ENCODE measurements around the gene GARIN5A.

The GARIN5A gene

DNA sequence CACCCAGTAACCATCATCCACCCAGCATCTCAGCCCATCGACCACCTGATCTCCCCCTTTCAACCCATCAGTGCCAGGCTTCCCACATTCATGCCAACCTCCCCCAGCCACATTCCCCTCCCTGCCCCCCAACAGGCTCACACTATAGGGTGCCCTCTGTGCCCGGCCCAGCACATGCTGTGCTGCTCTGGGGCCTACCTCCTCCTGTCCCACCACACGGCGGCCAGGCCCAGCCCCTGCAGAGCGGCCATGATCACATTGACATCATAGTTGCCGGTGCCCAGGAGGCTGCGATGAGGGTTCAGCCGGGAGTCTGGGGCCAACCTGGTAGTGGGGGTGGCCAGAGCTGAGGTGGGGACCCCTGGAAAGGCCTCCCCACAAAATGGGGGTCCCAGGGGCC, 30.7 kb upstream of the GARIN5A start:
- DNase-seq = no peak
- H3K27ac ChIP-seq (ENCODE audit: insufficient read depth, low read length, poor library complexity, severe bottlenecking) = no peak overlapping the region
- H3K4me1 ChIP-seq (ENCODE audit: control insufficient read depth, insufficient read depth, low read length, poor library complexity, severe bottlenecking) = peaks cover 12% of the 10 kb centered on the region
- H3K4me3 ChIP-seq (ENCODE audit: insufficient read depth, low read depth, low read length, poor library complexity, severe bottlenecking) = no peak overlapping the region
- H3K9me3 ChIP-seq (ENCODE audit: control insufficient read depth, low read length) = no peaks in the 10 kb centered on the region
- H3K27me3 ChIP-seq (replicated peaks; ENCODE audit: control insufficient read depth, insufficient read depth, low read length, poor library complexity, severe bottlenecking) = no peaks in the 10 kb centered on the region
- H3K36me3 ChIP-seq (ENCODE audit: control insufficient read depth, insufficient read depth, low read length) = no peaks in the 10 kb centered on the region

DNA sequence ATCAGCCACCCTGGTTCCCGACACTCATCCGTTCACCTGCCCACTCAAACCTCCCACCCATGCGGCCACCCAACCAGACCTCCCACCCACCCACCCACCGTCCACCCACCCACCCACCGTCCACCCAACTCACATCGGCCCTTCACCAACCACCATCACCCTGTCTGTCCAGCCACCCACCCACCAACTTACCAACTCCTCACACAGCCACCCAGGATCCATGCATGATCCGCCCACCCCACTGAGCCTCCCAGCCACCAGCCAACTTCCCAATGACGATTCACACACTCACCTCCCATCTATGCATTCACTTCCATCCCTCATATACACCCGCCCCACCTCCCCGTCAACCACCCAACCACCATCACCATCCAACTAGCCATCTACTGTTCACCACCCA, 30.1 kb upstream of the GARIN5A start:
- H3K4me3 ChIP-seq (ENCODE audit: insufficient read depth, low read depth, low read length, poor library complexity, severe bottlenecking) = no peak overlapping the region
- H3K27ac ChIP-seq (ENCODE audit: insufficient read depth, low read length, poor library complexity, severe bottlenecking) = no peak overlapping the region
- no peaks in the 10 kb centered on the region for H3K9me3 ChIP-seq (ENCODE audit: control insufficient read depth, low read length)
- no peaks in the 10 kb centered on the region for H3K36me3 ChIP-seq (ENCODE audit: control insufficient read depth, insufficient read depth, low read length)
- no peaks in the 10 kb centered on the region for H3K27me3 ChIP-seq (replicated peaks; ENCODE audit: control insufficient read depth, insufficient read depth, low read length, poor library complexity, severe bottlenecking)
- H3K4me1 ChIP-seq (ENCODE audit: control insufficient read depth, insufficient read depth, low read length, poor library complexity, severe bottlenecking) = peaks cover 12% of the 10 kb centered on the region
- no peak for DNase-seq

DNA sequence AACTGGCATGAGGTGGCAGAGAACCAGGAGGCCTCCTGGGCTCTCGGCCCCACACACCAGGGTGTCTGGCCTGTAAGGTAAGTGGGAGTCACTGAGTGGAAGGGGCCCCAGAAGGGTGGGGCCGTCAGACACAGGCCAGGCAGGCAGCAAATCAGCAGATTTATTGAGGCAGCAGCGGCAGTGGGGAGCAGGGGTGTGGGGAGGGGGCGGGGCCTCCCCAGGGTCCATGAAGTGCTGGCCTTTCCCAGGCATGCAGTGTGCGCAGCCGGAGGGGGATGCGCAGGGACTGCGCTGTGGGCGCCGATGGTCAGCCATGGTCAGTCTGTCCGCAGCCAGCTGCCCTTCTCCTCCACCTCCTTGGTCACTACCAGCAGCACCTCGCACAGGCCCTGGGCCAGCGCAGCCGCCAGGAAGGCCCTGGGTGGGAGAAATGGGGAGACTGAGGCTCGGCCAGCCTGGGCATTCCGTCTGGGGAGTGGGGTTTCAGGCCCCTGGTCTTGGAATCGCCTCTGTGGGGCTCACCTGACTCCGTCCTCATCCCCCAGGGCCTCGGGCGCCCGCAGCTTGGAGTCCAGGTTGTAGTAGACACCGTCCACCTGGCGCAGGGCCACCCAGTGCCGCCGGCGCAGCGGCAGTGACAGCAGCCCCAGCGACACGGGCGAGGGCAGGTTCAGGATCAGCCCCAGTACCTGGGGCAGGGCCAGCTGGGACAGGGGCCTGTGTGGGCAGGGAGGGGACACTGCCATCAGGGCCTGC, 29.4 kb upstream of the GARIN5A start:
- no peak overlapping the region for H3K4me3 ChIP-seq (ENCODE audit: insufficient read depth, low read depth, low read length, poor library complexity, severe bottlenecking)
- H3K27me3 ChIP-seq (replicated peaks; ENCODE audit: control insufficient read depth, insufficient read depth, low read length, poor library complexity, severe bottlenecking) = no peaks in the 10 kb centered on the region
- H3K27ac ChIP-seq (ENCODE audit: insufficient read depth, low read length, poor library complexity, severe bottlenecking) = no peak overlapping the region
- no peak for DNase-seq
- peaks cover 9% of the 10 kb centered on the region for H3K4me1 ChIP-seq (ENCODE audit: control insufficient read depth, insufficient read depth, low read length, poor library complexity, severe bottlenecking)
- H3K36me3 ChIP-seq (ENCODE audit: control insufficient read depth, insufficient read depth, low read length) = no peaks in the 10 kb centered on the region
- H3K9me3 ChIP-seq (ENCODE audit: control insufficient read depth, low read length) = no peaks in the 10 kb centered on the region

DNA sequence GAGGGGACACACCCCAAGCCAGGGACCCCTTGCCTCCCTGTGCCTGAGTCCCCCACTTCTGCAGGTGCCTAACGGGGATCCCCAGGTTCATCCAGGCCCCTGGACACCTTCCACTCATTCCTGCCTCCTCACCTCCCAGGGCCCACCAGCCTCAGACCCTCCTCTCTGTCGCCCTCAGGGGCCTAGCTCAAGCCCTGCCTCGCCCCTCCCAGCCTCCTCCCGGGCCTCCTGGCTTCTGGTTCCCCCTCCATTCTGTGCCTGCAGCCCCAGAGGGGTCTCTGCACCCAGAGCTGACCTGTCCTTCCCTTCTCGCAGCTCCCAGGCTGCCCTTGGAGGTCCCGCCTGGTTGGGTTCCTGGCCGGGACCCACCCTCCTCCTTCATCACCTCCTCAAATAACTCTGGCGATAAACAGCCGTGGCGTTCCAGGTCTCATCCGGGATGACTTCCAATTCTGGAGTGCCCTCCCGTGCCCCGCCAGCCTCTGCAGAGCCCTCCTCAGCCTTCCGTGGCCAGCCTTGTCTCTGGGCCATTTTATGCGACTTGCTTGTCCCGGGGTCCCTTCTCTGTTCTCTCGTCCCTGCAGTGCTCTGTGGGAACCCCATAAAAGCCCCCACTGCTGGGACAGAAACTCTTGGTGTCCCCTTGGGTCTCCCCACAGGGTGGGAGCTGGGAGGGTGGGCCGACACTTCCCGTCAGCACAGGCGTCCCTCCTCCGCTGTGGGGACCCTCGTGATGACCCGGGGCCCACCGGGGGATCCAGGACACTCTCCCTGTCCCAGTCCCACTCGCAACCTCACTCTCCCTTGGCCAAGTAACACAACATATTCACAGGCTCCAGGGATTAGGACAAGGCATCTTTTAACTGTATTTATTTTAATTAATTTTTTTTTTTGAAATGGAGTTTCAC, 25.2 kb upstream of the GARIN5A start:
- H3K4me3 ChIP-seq (ENCODE audit: insufficient read depth, low read depth, low read length, poor library complexity, severe bottlenecking) = no peak overlapping the region
- no peak overlapping the region for H3K27ac ChIP-seq (ENCODE audit: insufficient read depth, low read length, poor library complexity, severe bottlenecking)
- H3K4me1 ChIP-seq (ENCODE audit: control insufficient read depth, insufficient read depth, low read length, poor library complexity, severe bottlenecking) = no peaks in the 10 kb centered on the region
- no peaks in the 10 kb centered on the region for H3K36me3 ChIP-seq (ENCODE audit: control insufficient read depth, insufficient read depth, low read length)
- no peak for DNase-seq
- no peaks in the 10 kb centered on the region for H3K27me3 ChIP-seq (replicated peaks; ENCODE audit: control insufficient read depth, insufficient read depth, low read length, poor library complexity, severe bottlenecking)
- no peaks in the 10 kb centered on the region for H3K9me3 ChIP-seq (ENCODE audit: control insufficient read depth, low read length)

DNA sequence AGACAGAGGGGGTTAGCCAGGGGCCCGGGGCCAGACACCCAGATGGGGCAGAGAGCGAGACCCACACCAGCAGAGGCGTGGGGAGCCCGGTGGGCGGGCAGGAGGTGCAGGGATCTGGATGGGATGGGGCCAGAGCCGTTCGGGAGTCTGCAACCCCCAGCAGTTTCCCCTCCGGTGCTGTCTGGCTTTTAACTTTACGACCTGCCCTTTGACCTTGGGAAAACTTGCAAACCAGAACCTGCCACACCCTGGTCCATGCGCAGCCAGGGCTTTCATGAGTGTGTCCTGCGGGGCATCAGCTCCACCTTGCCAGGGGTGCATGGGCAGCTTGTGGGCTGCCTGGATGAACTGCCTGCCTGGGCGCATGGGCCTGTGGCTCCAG, 24.5 kb upstream of the GARIN5A start:
- no peaks in the 10 kb centered on the region for H3K9me3 ChIP-seq (ENCODE audit: control insufficient read depth, low read length)
- no peaks in the 10 kb centered on the region for H3K4me1 ChIP-seq (ENCODE audit: control insufficient read depth, insufficient read depth, low read length, poor library complexity, severe bottlenecking)
- no peak for DNase-seq
- H3K36me3 ChIP-seq (ENCODE audit: control insufficient read depth, insufficient read depth, low read length) = no peaks in the 10 kb centered on the region
- no peaks in the 10 kb centered on the region for H3K27me3 ChIP-seq (replicated peaks; ENCODE audit: control insufficient read depth, insufficient read depth, low read length, poor library complexity, severe bottlenecking)
- no peak overlapping the region for H3K27ac ChIP-seq (ENCODE audit: insufficient read depth, low read length, poor library complexity, severe bottlenecking)
- H3K4me3 ChIP-seq (ENCODE audit: insufficient read depth, low read depth, low read length, poor library complexity, severe bottlenecking) = no peak overlapping the region

DNA sequence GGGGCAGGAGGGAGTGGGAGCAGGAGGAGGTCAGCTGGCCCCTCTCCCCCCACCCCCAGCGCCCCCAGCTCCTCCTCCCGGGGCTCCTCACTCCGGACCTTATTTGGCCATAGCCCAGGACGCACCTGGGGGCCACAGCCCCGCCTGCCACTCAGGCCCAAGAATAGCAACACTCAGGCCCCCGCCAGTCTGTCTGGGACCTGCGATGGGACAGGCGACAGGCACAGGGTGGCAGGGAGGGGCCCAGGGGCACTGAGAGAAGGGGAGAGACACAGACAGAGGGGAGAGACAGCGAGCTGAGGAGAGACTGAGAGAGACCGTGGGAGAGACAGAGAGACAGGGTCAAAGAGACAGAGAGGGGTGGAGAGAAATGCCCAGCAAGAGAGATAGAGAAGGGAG, 24.1 kb upstream of the GARIN5A start:
- no peaks in the 10 kb centered on the region for H3K36me3 ChIP-seq (ENCODE audit: control insufficient read depth, insufficient read depth, low read length)
- no peak overlapping the region for H3K27ac ChIP-seq (ENCODE audit: insufficient read depth, low read length, poor library complexity, severe bottlenecking)
- no peaks in the 10 kb centered on the region for H3K9me3 ChIP-seq (ENCODE audit: control insufficient read depth, low read length)
- no peaks in the 10 kb centered on the region for H3K27me3 ChIP-seq (replicated peaks; ENCODE audit: control insufficient read depth, insufficient read depth, low read length, poor library complexity, severe bottlenecking)
- DNase-seq = no peak
- H3K4me3 ChIP-seq (ENCODE audit: insufficient read depth, low read depth, low read length, poor library complexity, severe bottlenecking) = no peak overlapping the region
- no peaks in the 10 kb centered on the region for H3K4me1 ChIP-seq (ENCODE audit: control insufficient read depth, insufficient read depth, low read length, poor library complexity, severe bottlenecking)

DNA sequence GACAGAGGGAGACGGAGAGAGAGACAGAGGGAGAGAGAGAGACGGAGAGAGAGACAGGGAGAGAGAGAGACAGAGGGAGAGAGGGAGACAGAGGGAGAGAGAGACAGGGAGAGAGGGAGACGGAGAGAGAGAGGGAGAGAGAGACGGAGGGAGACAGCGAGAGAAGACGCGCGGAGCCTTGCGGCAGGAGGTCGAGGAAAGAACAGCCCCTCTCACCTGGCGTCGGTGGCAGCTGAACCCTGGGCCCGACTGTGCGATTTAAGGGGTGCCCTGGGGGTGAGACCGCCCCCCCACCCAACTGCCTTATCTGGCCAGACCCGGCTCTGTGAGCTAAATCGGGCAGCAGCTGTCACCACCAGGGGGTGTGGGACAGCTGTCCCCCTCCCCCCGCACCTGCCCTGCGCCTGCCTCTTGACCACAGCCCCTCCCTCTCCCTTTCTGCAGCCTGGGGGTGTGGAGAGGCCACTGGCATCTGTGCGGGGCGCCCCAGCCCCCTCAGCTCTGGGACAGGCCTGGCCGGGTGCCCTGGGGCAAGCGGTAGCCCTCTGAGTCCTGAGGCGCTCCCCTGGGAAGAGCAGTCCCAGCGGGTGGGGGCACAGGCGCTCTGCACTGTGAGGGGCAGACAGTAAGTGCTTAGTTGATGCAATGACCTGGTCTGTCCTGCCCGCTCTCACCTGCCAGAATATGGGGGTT, 23.6 kb upstream of the GARIN5A start:
- Histone ChIP-seq H3K36me3 (ENCODE audit: control insufficient read depth, insufficient read depth, low read length) (no peaks in the 10 kb centered on the region), H3K4me1 (ENCODE audit: control insufficient read depth, insufficient read depth, low read length, poor library complexity, severe bottlenecking) (no peaks in the 10 kb centered on the region), H3K4me3 (ENCODE audit: insufficient read depth, low read depth, low read length, poor library complexity, severe bottlenecking) (no peak overlapping the region), H3K27ac (ENCODE audit: insufficient read depth, low read length, poor library complexity, severe bottlenecking) (no peak overlapping the region), H3K27me3 (replicated peaks; ENCODE audit: control insufficient read depth, insufficient read depth, low read length, poor library complexity, severe bottlenecking) (no peaks in the 10 kb centered on the region), H3K9me3 (ENCODE audit: control insufficient read depth, low read length) (no peaks in the 10 kb centered on the region)
- DNase-seq = no peak

DNA sequence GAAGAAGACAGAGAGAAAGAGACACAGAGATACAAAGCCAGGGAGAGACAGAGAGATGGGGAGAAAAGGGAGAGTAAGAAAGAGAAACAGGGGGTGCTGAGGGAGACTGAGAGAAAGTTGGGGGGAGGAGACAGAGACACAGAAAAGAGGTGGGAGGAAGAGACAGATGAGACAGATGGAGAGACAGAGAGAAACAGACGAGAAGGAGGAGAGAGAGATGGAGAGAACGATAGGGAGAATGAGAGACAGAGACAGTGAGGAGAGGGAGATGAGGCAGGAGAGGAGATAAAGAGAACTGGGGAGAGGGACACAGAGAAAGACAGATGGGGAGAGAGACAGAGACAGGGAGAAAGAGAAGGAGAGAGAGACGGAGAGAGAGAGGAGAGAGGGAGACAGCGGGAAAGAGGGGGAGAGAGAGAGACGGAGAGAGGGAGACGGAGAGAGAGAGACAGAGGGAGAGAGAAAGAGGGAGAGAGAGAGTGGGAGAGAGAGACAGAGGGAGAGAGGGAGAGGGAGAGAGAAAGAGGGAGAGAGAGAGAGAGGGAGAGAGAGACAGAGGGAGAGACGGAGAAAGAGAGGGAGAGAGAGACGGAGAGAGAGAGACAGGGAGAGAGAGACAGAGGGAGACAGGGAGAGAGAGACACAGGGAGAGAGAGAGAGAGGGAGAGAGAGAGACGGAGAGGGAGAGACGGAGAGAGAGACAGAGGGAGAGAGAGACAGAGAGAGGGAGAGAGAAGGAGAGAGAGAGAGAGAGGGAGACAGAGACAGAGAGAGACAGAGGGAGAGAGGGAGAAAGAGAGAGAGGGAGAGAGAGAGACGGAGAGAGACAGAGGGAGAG, 21.8 kb upstream of the GARIN5A start:
- Histone ChIP-seq H3K9me3 (ENCODE audit: control insufficient read depth, low read length) (no peaks in the 10 kb centered on the region), H3K27me3 (replicated peaks; ENCODE audit: control insufficient read depth, insufficient read depth, low read length, poor library complexity, severe bottlenecking) (no peaks in the 10 kb centered on the region), H3K4me1 (ENCODE audit: control insufficient read depth, insufficient read depth, low read length, poor library complexity, severe bottlenecking) (no peaks in the 10 kb centered on the region), H3K4me3 (ENCODE audit: insufficient read depth, low read depth, low read length, poor library complexity, severe bottlenecking) (no peak overlapping the region), H3K27ac (ENCODE audit: insufficient read depth, low read length, poor library complexity, severe bottlenecking) (no peak overlapping the region), H3K36me3 (ENCODE audit: control insufficient read depth, insufficient read depth, low read length) (no peaks in the 10 kb centered on the region)
- DNase-seq = no peak

DNA sequence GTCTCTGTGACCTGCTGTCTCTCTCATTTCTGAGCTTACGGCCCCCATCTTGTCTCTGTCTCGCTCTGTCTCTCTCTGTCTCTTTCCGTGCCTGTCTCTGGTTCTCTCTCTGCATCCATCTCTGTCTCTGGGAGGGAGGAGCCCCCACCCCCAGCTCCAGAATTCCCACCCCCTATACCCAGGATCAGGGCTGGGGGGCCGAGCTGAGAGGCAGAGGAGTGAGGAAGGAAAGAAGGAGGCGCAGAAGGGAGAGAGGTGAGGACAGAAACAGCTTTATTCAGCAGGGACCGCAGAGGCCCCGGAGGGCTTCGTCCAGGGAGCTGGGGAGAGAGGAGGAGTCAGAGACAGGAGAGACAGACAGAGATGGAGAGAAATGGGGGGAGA, 20.4 kb upstream of the GARIN5A start:
- peaks cover 4% of the 10 kb centered on the region for H3K4me1 ChIP-seq (ENCODE audit: control insufficient read depth, insufficient read depth, low read length, poor library complexity, severe bottlenecking)
- no peak for DNase-seq
- H3K4me3 ChIP-seq (ENCODE audit: insufficient read depth, low read depth, low read length, poor library complexity, severe bottlenecking) = no peak overlapping the region
- H3K36me3 ChIP-seq (ENCODE audit: control insufficient read depth, insufficient read depth, low read length) = no peaks in the 10 kb centered on the region
- H3K27me3 ChIP-seq (replicated peaks; ENCODE audit: control insufficient read depth, insufficient read depth, low read length, poor library complexity, severe bottlenecking) = no peaks in the 10 kb centered on the region
- H3K27ac ChIP-seq (ENCODE audit: insufficient read depth, low read length, poor library complexity, severe bottlenecking) = no peak overlapping the region
- H3K9me3 ChIP-seq (ENCODE audit: control insufficient read depth, low read length) = no peaks in the 10 kb centered on the region

Measured in effector memory CD4-positive, alpha-beta T cell (primary cell).